T follicular helper cell (primary cell): ENCODE measurements around the gene NTMT1.
"Not testable (repeated sequence)": the region's sequence is repeated elsewhere in the genome, so short reads cannot be mapped to it uniquely, and the experiment has no call there.

ENCODE experiments used
- DNase-seq: peaks from one replicate; pipeline ENCODE4 v3.0.0-alpha.2; 2020; ENCODE audit warnings: low read depth

The NTMT1 gene

GRCh38 chr9:129615407-129616285 is 10.3 kb upstream of the NTMT1 start:
- no peak for DNase-seq

GRCh38 chr9:129617167-129617566 is 8.8 kb upstream of the NTMT1 start:
- DNase-seq = no peak

- no peak for DNase-seq
These were observed 5.9 kb upstream of the NTMT1 start for GRCh38 chr9:129619787-129620668.

GRCh38 chr9:129620669-129621295 is 5.2 kb upstream of the NTMT1 start, which contains the start of gene C9orf50:
Gene C9orf50 (minus strand): TSS chr9:129621101. CDS start chr9:129620574, 527 bp downstream.
- DNase-seq = no peak

GRCh38 chr9:129623331-129623730 is 2.6 kb upstream of the NTMT1 start:
- DNase-seq = no peak

GRCh38 chr9:129624168-129624759 is 1.7 kb upstream of the NTMT1 start:
- DNase-seq = peak; percentile 54

GRCh38 chr9:129624947-129625346 is 1.0 kb upstream of the NTMT1 start:
- peak; percentile 40 for DNase-seq

- peak; percentile 26 for DNase-seq
These were observed 792 bp downstream of the NTMT1 start for GRCh38 chr9:129626625-129627284.

- no peak for DNase-seq
These were observed 1.8 kb downstream of the NTMT1 start for GRCh38 chr9:129627556-129628440.

- no peak for DNase-seq
These were observed 2.7 kb downstream of the NTMT1 start for GRCh38 chr9:129628709-129629108.

GRCh38 chr9:129629251-129629820 is 3.4 kb downstream of the NTMT1 start:
- DNase-seq = no peak

- no peak for DNase-seq
These were observed 5.2 kb downstream of the NTMT1 start for GRCh38 chr9:129630967-129631673.

- no peak for DNase-seq
These were observed 5.7 kb downstream of the NTMT1 start for GRCh38 chr9:129631674-129632129.

GRCh38 chr9:129632460-129632859 is 6.5 kb downstream of the NTMT1 start:
- no peak for DNase-seq

- DNase-seq = no peak
These were observed 7.2 kb downstream of the NTMT1 start for GRCh38 chr9:129633207-129633606.

GRCh38 chr9:129633848-129634247 is 7.9 kb downstream of the NTMT1 start:
- DNase-seq = no peak

- DNase-seq = no peak
These were observed 9.4 kb downstream of the NTMT1 start for GRCh38 chr9:129635099-129636065.

GRCh38 chr9:129636343-129636742 is 10.4 kb downstream of the NTMT1 start:
- not testable (repeated sequence) for DNase-seq
